ENCODE measurements around the gene DICER1.

Gene DICER1

GRCh38 chr14:95198320-95198719 is 41.0 kb upstream of the DICER1 start (continued):
- no peak for TF ChIP-seq ESRRG (CRISPR knock-in tag; IDR thresholded peaks at IDR 0.05)

GRCh38 chr14:95197551-95197950 is 40.2 kb upstream of the DICER1 start:
- TF ChIP-seq ZNF565 (CRISPR knock-in tag; conservative IDR thresholded peaks at IDR 0.05; ENCODE audit: low read depth): no peak
- no peak for TF ChIP-seq OSR1 (CRISPR knock-in tag; IDR thresholded peaks at IDR 0.05)
- TF ChIP-seq ZC3H10 (CRISPR knock-in tag; IDR thresholded peaks at IDR 0.05): no peak
- no peak for TF ChIP-seq RARB (CRISPR knock-in tag; IDR thresholded peaks at IDR 0.05)
- TF ChIP-seq ARNTL (CRISPR knock-in tag; IDR thresholded peaks at IDR 0.05; ENCODE audit: borderline replicate concordance, low read depth): no peak
- TF ChIP-seq ZFP3 (CRISPR knock-in tag; IDR thresholded peaks at IDR 0.05): no peak
- TF ChIP-seq CREB5 (CRISPR knock-in tag; IDR thresholded peaks at IDR 0.05; ENCODE audit: low read depth): no peak
- no peak for TF ChIP-seq GLIS3 (CRISPR knock-in tag; IDR thresholded peaks at IDR 0.05)
- no peak for TF ChIP-seq CSRNP3 (CRISPR knock-in tag; IDR thresholded peaks at IDR 0.05)
- no peak for TF ChIP-seq ISL1 (CRISPR knock-in tag; IDR thresholded peaks at IDR 0.05)
- no peak for TF ChIP-seq ZFP30 (CRISPR knock-in tag; IDR thresholded peaks at IDR 0.05)
- TF ChIP-seq ZNF70 (CRISPR knock-in tag; IDR thresholded peaks at IDR 0.05): no peak
- no peak for TF ChIP-seq SNAI2 (CRISPR knock-in tag; IDR thresholded peaks at IDR 0.05)
- no peak for TF ChIP-seq TOX (CRISPR knock-in tag; IDR thresholded peaks at IDR 0.05; ENCODE audit: borderline replicate concordance)
- TF ChIP-seq ZNF8 (CRISPR knock-in tag; IDR thresholded peaks at IDR 0.05): no peak
- TF ChIP-seq CSDC2 (CRISPR knock-in tag; IDR thresholded peaks at IDR 0.05): no peak
- TF ChIP-seq PATZ1 (CRISPR knock-in tag; IDR thresholded peaks at IDR 0.05; ENCODE audit: borderline replicate concordance): no peak
- ATAC-seq: no peak

GRCh38 chr14:95196826-95197545 is 39.7 kb upstream of the DICER1 start:
- TF ChIP-seq TCF4 (CRISPR knock-in tag; IDR thresholded peaks at IDR 0.05; ENCODE audit: borderline replicate concordance) (no peak), ZNF8 (CRISPR knock-in tag; IDR thresholded peaks at IDR 0.05) (no peak), ZC3H10 (CRISPR knock-in tag; IDR thresholded peaks at IDR 0.05) (no peak), ZNF70 (CRISPR knock-in tag; IDR thresholded peaks at IDR 0.05) (no peak), OSR1 (CRISPR knock-in tag; IDR thresholded peaks at IDR 0.05) (no peak), RARB (CRISPR knock-in tag; IDR thresholded peaks at IDR 0.05) (no peak), CSRNP3 (CRISPR knock-in tag; IDR thresholded peaks at IDR 0.05) (no peak), BACH2 (CRISPR knock-in tag; IDR thresholded peaks at IDR 0.05; ENCODE audit: borderline replicate concordance) (no peak), ZFP30 (CRISPR knock-in tag; IDR thresholded peaks at IDR 0.05) (no peak), ISL1 (CRISPR knock-in tag; IDR thresholded peaks at IDR 0.05) (no peak), PATZ1 (CRISPR knock-in tag; IDR thresholded peaks at IDR 0.05; ENCODE audit: borderline replicate concordance) (no peak), TOX (CRISPR knock-in tag; IDR thresholded peaks at IDR 0.05; ENCODE audit: borderline replicate concordance) (no peak), SNAI2 (CRISPR knock-in tag; IDR thresholded peaks at IDR 0.05) (no peak), ESRRG (CRISPR knock-in tag; IDR thresholded peaks at IDR 0.05) (no peak), ZFP3 (CRISPR knock-in tag; IDR thresholded peaks at IDR 0.05) (no peak), PPARA (CRISPR knock-in tag; IDR thresholded peaks at IDR 0.05; ENCODE audit: borderline replicate concordance) (no peak), CSDC2 (CRISPR knock-in tag; IDR thresholded peaks at IDR 0.05) (no peak), ARNTL (CRISPR knock-in tag; IDR thresholded peaks at IDR 0.05; ENCODE audit: borderline replicate concordance, low read depth) (no peak), TSHZ2 (CRISPR knock-in tag; IDR thresholded peaks at IDR 0.05) (no peak), POU6F1 (CRISPR knock-in tag; IDR thresholded peaks at IDR 0.05; ENCODE audit: borderline replicate concordance, low read depth) (no peak)
- no peak for ATAC-seq

Measured in SK-N-SH treated with all-trans-retinoic acid at 6 μM for 48 hours (cell line).